Stimulated activated CD8-positive, alpha-beta memory T cell treated with anti-CD3 and anti-CD28 coated beads, Interleukin-15, amount 100 ng/mL, for 48 hours (primary cell): Measurements from ENCODE around the gene ZBED3.
"Not testable (repeated sequence)": the region's sequence is repeated elsewhere in the genome, so short reads cannot be mapped to it uniquely, and the experiment has no call there.

Experiments
- DNase-seq, 2 donors: peaks; one replicate each; pipeline ENCODE4 v3.0.0-alpha.2; 2020; ENCODE audit warnings: low read depth in 2 of 2

The ZBED3 gene, protein sequence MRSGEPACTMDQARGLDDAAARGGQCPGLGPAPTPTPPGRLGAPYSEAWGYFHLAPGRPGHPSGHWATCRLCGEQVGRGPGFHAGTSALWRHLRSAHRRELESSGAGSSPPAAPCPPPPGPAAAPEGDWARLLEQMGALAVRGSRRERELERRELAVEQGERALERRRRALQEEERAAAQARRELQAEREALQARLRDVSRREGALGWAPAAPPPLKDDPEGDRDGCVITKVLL

GRCh38 chr5:77086689-77087483 lies at the start of gene ZBED3:
ZBED3 (minus strand) TSS chr5:77087285; CDS start chr5:77077878, 9,407 bp downstream.
- peak; percentile 34 to 54 for DNase-seq

- DNase-seq = no peak
Observed at GRCh38 chr5:77133061-77133758, 46.1 kb upstream of the ZBED3 start.

DNA sequence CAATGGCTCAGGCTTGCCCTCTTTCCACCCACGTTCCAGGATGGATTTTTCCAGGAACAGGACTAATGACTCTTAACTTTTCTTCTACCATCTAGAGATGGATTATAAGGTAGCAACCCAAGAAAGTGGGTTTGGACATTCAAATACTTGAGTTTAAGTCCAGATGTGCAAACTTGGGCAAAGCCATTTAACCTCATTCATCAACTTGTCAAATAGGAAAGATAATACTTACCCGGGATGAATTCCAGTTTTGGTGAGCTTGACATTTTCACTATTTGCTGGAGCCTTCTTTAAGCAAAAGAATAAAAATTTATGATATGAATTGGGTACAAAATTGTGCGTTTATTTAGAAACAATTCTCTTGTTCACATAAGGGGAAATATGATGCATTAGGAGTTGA lies 44.3 kb upstream of the ZBED3 start:
- no peak for DNase-seq

GRCh38 chr5:77129391-77129990 lies 42.4 kb upstream of the ZBED3 start:
- no peak for DNase-seq

GRCh38 chr5:77128411-77129061 lies 41.5 kb upstream of the ZBED3 start:
- DNase-seq = no peak

DNA sequence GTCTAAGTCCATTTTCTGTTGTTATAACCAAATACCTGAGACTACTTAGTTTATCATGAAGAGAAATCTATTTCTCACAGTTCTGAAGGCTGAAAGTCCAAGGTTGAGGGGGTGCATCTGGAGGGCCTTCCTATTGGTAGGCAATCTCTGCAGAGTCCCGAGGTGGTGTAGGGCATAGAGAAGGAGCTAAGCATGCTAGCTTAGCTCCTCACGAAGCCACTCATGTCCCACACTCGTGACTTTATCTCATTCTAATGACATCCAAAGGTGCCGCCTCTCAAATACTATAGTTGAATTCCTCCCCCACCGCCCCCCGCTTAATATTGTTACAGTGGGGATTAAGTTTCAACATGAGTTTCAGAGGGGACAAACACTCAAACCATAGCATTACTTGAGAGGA lies 36.0 kb upstream of the ZBED3 start:
- DNase-seq = no peak

DNA sequence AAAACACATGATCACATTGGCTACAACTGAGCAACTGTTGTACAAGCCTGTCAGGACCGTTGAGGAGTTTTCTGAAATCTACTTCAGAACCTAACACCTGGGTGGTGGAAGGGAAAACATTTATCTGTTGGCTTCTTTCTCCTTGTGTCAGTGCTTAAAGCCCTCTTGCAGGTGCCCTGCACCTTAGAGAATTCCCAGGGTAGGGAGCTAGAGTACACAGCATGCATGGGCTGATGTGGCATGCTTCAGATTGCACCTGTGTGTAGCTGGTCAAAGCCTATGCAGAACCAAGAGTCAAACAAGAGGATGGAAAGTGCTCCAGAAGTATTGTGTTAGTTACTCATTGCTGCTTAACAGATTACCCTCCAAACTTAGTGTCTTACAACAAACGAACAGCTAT lies 33.6 kb upstream of the ZBED3 start:
- no peak for DNase-seq

DNA sequence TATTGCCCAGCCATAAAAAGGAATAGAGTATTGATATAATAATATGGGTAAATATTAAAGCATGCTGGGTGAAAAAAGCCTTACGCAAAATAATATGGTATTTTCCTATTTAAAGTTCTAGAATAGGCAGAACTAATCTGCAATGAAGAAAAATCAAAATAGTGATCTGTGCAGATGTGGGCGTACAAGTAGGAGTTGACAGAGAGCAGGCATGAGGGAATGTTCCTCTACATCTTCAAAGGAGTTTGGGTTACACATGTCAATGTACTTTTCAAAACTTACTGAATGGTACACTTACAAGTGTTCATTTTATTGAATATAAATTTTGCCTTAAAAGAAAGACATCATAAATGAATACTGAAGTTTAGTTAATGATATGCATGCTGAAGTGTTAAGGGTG lies 33.0 kb upstream of the ZBED3 start:
- no peak for DNase-seq

DNA sequence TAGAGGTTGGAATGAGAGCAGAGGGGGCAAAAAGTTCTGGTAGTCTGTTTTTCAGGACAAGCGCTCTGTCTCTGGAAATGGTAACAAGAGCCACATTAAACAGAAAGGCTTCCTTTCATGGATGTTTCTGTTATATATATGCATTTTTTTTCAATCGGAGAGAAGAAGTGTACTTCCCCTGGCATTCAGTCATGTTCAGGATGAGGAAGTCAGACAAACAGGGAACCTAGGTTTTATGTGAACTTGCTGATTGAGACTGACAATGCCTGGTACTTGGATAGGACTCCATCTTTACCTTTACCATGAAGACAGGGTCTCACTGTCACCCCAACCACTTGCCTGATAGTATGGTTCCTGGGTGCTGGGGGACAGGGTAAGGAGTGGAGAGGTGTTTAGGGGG lies 30.1 kb upstream of the ZBED3 start:
- no peak for DNase-seq

- not testable (repeated sequence) for DNase-seq
Observed at GRCh38 chr5:77107035-77107434, 19.9 kb upstream of the ZBED3 start.

GRCh38 chr5:77104813-77105212 lies 17.7 kb upstream of the ZBED3 start:
- no peak for DNase-seq

DNA sequence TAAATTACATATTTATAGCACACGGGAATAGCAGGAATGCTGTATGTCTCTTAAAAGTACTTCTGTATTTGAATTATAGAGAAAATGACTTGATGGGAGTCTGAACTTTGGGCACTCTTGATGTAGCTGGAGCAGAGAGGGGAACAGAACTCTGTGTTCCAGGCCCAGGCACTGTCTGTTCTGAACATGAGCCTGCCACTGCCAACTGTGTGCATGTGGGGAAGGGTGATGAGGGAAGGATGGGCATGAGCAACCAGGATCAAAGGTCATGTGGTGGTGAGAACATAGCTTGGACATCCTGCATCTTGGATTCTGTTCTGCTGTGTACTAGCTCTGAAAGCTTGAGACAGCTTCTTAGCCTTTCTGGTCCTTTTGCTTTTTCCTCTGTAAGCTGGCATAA lies 16.4 kb upstream of the ZBED3 start:
- no peak for DNase-seq

GRCh38 chr5:77102549-77102948 lies 15.5 kb upstream of the ZBED3 start:
- no peak for DNase-seq

- no peak for DNase-seq
Observed at GRCh38 chr5:77101298-77101697, 14.2 kb upstream of the ZBED3 start.

GRCh38 chr5:77095189-77095588 lies 8.1 kb upstream of the ZBED3 start:
- DNase-seq = no peak

- no peak for DNase-seq
Observed at GRCh38 chr5:77087484-77088261, 588 bp upstream of the ZBED3 start.

GRCh38 chr5:77086368-77086688 lies 757 bp downstream of the ZBED3 start:
- DNase-seq = no peak

DNA sequence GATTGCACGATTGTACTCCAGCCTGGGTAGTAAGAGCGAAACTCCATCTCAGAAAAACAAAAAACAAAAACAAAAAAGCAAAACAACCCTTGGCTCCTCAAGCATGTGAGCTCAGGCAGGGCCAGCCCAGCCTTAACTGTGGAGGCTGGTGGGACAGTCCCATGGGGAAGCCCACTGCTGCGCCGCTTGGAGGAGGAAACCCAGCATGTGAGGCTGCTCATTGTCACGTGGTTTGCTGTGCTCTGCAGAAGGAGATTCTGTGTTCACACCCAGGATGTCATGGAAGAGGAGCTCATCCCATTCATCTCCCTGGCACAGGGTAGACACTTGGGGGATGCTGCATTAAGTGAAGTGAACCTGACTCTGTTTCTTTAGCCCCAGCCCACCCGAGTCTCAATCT lies 4.0 kb downstream of the ZBED3 start:
- DNase-seq = no peak

GRCh38 chr5:77082280-77082679 lies 4.8 kb downstream of the ZBED3 start:
- DNase-seq = no peak

DNA sequence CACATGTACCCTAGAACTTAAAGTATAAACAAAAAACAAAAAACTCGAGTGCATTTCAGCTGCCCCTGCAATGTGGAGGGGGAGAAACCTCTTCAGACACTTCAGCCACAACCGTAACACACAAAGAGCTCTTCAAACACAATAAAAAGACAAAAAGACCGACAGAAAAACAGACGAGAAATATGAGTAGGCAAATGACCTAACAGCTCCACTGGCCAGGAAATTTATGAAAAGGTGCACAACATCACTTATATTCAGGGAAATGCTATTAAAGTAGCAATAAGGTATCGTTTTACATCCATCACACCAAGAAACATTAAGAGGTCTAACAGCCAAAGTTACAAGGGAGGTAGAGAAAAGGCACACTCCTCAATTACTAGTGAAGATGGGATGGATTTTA lies 6.2 kb downstream of the ZBED3 start:
- DNase-seq = no peak

- not testable (repeated sequence) for DNase-seq
Observed at GRCh38 chr5:77080479-77080878, 6.6 kb downstream of the ZBED3 start.
